GM23248 (cell line): ENCODE results near the gene SMOC2.

Experiments
- EZH2 ChIP-seq: fragments of 200-600 bp; sonication (generic); IDR thresholded peaks from 2 replicates; pipeline ENCODE4 v1.6.1; 2018; ENCODE audit warnings: antibody characterized with exemption, mild to moderate bottlenecking; ENCODE audit not compliant: insufficient read depth, poor library complexity, severe bottlenecking
- EZH2phosphoT487 ChIP-seq: fragments of 200-600 bp; sonication (generic); IDR thresholded peaks from 2 replicates; pipeline ENCODE4 v1.6.1; 2018; ENCODE audit warnings: antibody characterized with exemption, moderate library complexity, mild to moderate bottlenecking, low read depth; ENCODE audit not compliant: insufficient read depth

DNA sequence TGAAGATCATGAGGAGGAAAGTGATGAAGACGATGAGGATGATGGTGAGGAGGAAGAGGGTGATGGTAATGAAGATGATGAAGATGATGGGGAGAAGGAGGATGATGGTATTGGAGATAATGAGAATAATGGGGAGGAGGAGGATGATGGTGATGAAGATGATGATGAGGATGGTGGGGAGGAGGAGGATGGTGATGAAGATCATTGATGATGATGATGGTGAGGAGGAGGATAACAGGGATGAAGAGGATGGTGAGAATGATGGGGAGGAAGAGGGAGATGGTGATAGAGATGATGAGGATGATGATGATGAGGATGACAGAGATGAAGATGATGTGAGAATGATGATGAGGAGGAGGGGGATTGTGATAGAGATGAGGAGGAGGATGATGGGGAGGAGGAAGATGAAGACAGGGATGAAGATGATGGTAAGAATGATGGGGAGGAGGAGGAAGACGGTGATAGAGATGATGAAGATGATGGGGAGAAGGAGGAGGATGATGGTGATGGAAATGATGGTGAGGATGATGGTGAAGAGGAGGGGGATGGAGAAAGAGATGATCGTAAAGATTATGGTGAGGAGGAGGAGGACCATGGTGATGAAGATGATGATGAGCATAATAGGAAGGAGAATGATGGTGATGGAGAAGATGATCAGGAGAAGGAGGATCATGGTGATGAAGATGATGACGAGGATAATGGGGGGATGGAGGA is 273.7 kb downstream of the SMOC2 start:
- TF ChIP-seq EZH2phosphoT487 (no peak), EZH2 (no peak)
